Astrocyte (in vitro differentiated cells and primary cell): ENCODE data around the gene NTN3. TPM values are rescaled to one million over a fixed set of nuclear protein-coding genes. Genes with fewer than 3 reads are reported as not detected.

Experiments used
- DNase-seq: peaks from one replicate; pipeline ENCODE4 v3.0.0-alpha.2; 2010; ENCODE audit warnings: low read depth
- FAIRE-seq: peaks from 2 replicates; lab custom pipeline; 2011; peaks lifted over from hg19 to GRCh38; lab: Jason Lieb, UNC
- H2AFZ ChIP-seq: 2 replicates; pipeline ENCODE4 v1.6.0; 2012; ENCODE audit warnings: low read depth, low read length, inconsistent platforms
- H3K27ac ChIP-seq: 2 replicates; pipeline ENCODE4 v1.5.1; 2011; ENCODE audit warnings: low read depth, low read length, inconsistent platforms
- H3K27me3 ChIP-seq: 2 replicates; pipeline ENCODE4 v1.6.0; 2011; ENCODE audit warnings: low read length, inconsistent platforms; ENCODE audit not compliant: insufficient read depth
- H3K36me3 ChIP-seq: 2 replicates; pipeline ENCODE4 v1.5.1; 2011; ENCODE audit warnings: low read length, inconsistent platforms; ENCODE audit not compliant: insufficient read depth
- H3K4me1 ChIP-seq: 2 replicates; pipeline ENCODE4 v1.5.1; 2011; ENCODE audit warnings: low read length, inconsistent platforms; ENCODE audit not compliant: insufficient read depth
- H3K4me2 ChIP-seq: 2 replicates; pipeline ENCODE4 v1.6.0; 2012; ENCODE audit warnings: low read length, inconsistent platforms
- H3K4me3 ChIP-seq: 2 replicates; pipeline ENCODE4 v1.5.1; 2011; ENCODE audit warnings: low read depth, mild to moderate bottlenecking, low read length, inconsistent platforms; ENCODE audit not compliant: insufficient read depth
- H3K79me2 ChIP-seq: 2 replicates; pipeline ENCODE4 v1.6.0; 2012; ENCODE audit warnings: mild to moderate bottlenecking, low read length, inconsistent platforms; ENCODE audit not compliant: insufficient read depth
- H3K9ac ChIP-seq: 2 replicates; pipeline ENCODE4 v1.6.0; 2012; ENCODE audit warnings: mild to moderate bottlenecking, low read length, inconsistent platforms
- H3K9me3 ChIP-seq: 2 replicates; pipeline ENCODE4 v1.5.1; 2012; ENCODE audit warnings: low read depth, mild to moderate bottlenecking, low read length, inconsistent platforms; ENCODE audit not compliant: insufficient read depth
- H4K20me1 ChIP-seq: 2 replicates; pipeline ENCODE4 v1.6.0; 2012; ENCODE audit warnings: low read length, inconsistent platforms; ENCODE audit not compliant: insufficient read depth
- H3K27ac Mint-ChIP-seq: one replicate; pipeline ENCODE4 v1.8.0; 2021; ENCODE audit warnings: mild to moderate bottlenecking, mixed read lengths; ENCODE audit not compliant: unreplicated experiment
- H3K27me3 Mint-ChIP-seq: one replicate; pipeline ENCODE4 v1.8.0; 2021; ENCODE audit warnings: low read depth, mixed read lengths; ENCODE audit not compliant: unreplicated experiment
- H3K36me3 Mint-ChIP-seq: one replicate; pipeline ENCODE4 v1.8.0; 2021; ENCODE audit warnings: low read depth, mixed read lengths; ENCODE audit not compliant: unreplicated experiment
- H3K4me1 Mint-ChIP-seq: one replicate; pipeline ENCODE4 v1.8.0; 2021; ENCODE audit warnings: low read depth, mixed read lengths; ENCODE audit not compliant: unreplicated experiment
- H3K4me3 Mint-ChIP-seq: one replicate; pipeline ENCODE4 v1.8.0; 2021; ENCODE audit warnings: mild to moderate bottlenecking, moderate library complexity, mixed read lengths; ENCODE audit not compliant: unreplicated experiment
- H3K9me3 Mint-ChIP-seq: one replicate; pipeline ENCODE4 v1.8.0; 2021; ENCODE audit warnings: mild to moderate bottlenecking, mixed read lengths; ENCODE audit not compliant: unreplicated experiment
- EZH2 ChIP-seq: IDR thresholded peaks from 2 replicates; pipeline ENCODE4 v1.6.1; 2012; ENCODE audit warnings: mild to moderate bottlenecking, low read length, inconsistent platforms; ENCODE audit not compliant: insufficient read depth
- total RNA-seq: library from RNA; stranded (reverse); gene quantifications from 2 replicates; pipeline ENCODE4 v1.2.1, GENCODE V29; 2021
- TF ChIP-seq, protein P1 (sequence below): IDR thresholded peaks from 2 replicates; pipeline ENCODE4 v1.5.1; 2011; ENCODE audit warnings: low read depth, mild to moderate bottlenecking, inconsistent platforms, low read length, moderate library complexity; ENCODE audit not compliant: insufficient read depth

Gene NTN3
- total RNA-seq, 1 donor from 2014 or later: 1.1 TPM

DNA sequence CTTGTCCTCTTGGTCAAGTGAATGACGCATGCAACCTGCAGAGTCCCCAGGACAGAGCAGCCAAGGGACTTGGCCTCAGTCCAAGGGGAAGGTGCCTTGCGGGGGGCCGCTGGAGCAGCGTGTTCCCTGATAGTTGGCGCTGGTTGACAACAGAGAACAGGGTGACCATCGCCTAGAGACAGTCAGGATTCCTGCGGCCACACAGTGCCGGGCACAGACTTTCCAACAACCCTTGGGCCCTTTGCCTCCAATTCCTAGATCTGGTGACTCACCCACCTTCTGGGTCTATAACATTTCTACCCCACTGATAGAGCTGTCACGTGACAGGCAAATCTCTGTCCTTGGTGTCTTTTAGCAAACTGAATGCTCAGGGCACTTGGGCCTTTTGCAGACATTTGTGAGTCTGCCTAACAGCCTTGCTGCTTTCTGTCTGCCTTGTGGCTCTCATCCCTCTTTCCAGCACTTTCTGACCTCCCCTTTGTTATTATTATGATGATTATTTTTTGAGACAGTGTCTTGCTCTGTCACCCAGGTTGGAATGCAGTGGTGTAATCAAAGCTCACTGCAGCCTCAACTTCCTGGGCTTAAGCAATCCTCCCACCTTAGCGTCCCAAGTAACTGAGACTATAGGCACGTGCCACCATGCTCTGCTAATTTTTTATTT lies 23.0 kb upstream of the NTN3 start:
- Mint-ChIP-seq H3K9me3 (no peaks in the 10 kb centered on the region), H3K27me3 (no peaks in the 10 kb centered on the region), H3K4me1 (no peaks in the 10 kb centered on the region), H3K27ac (no peak overlapping the region), H3K36me3 (peaks cover 8% of the 10 kb centered on the region), H3K4me3 (no peak overlapping the region)
- H3K27me3 ChIP-seq: no peaks in the 10 kb centered on the region
- no peak overlapping the region for H2AFZ ChIP-seq
- H3K4me2 ChIP-seq: no peak overlapping the region
- no peak for DNase-seq
- no peak overlapping the region for H3K9ac ChIP-seq
- peaks cover 24% of the 10 kb centered on the region for H3K36me3 ChIP-seq
- TF ChIP-seq, protein P1, sequence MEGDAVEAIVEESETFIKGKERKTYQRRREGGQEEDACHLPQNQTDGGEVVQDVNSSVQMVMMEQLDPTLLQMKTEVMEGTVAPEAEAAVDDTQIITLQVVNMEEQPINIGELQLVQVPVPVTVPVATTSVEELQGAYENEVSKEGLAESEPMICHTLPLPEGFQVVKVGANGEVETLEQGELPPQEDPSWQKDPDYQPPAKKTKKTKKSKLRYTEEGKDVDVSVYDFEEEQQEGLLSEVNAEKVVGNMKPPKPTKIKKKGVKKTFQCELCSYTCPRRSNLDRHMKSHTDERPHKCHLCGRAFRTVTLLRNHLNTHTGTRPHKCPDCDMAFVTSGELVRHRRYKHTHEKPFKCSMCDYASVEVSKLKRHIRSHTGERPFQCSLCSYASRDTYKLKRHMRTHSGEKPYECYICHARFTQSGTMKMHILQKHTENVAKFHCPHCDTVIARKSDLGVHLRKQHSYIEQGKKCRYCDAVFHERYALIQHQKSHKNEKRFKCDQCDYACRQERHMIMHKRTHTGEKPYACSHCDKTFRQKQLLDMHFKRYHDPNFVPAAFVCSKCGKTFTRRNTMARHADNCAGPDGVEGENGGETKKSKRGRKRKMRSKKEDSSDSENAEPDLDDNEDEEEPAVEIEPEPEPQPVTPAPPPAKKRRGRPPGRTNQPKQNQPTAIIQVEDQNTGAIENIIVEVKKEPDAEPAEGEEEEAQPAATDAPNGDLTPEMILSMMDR: no peak
- H3K4me3 ChIP-seq: no peak overlapping the region
- H4K20me1 ChIP-seq: peaks cover 14% of the 10 kb centered on the region
- H3K9me3 ChIP-seq: no peaks in the 10 kb centered on the region
- H3K27ac ChIP-seq: no peak overlapping the region
- H3K4me1 ChIP-seq: peaks cover 4% of the 10 kb centered on the region
- no peaks in the 10 kb centered on the region for H3K79me2 ChIP-seq
- FAIRE-seq: no peak

DNA sequence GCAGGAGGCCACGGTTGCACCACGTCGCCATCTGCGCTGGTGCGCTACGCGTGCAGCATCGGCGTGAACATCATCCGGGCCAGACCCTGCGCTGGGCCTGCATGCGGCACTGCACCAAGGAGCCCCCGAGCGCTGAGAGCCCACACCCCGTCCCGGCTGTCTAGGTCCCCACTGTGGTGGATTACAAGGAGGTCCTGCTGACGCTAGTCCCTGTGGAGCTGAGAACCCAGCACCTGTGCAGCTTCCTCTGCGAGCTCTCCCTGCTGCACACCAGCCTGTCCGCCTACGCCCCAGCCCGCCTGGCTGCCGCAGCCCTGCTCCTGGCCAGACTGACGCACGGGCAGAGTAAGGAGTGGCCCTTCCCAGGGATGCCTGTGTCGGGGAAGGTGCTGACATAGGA lies 22.0 kb upstream of the NTN3 start:
- FAIRE-seq (no peak), DNase-seq (no peak)
- peaks cover 26% of the 10 kb centered on the region for H3K36me3 ChIP-seq

DNA sequence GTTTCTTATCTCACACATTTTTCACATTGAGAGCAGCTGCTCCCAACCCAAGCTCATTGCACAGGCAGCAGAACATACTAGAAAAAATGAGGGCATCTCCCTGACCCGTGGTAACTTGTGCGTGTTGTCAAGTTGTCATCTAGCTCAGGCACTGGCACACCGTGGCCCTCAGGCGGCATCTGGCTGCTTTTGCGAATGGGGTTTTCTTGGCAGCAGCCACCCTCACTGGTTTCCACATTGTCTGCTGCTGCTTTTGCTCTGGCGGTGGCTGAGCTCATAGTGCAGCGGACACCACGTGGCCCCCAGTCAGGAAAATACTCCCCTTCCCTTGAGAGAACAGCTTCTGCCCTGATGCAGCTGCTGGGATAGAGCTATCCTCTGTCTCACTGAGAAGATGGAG lies 20.6 kb upstream of the NTN3 start:
- H3K4me1 ChIP-seq: peaks cover 4% of the 10 kb centered on the region
- no peaks in the 10 kb centered on the region for H3K9me3 ChIP-seq
- no peaks in the 10 kb centered on the region for H3K4me1 Mint-ChIP-seq
- H3K27ac ChIP-seq: no peak overlapping the region
- H3K27me3 ChIP-seq: no peaks in the 10 kb centered on the region
- peaks cover 14% of the 10 kb centered on the region for H4K20me1 ChIP-seq
- H3K9ac ChIP-seq: no peak overlapping the region
- no peak overlapping the region for H3K27ac Mint-ChIP-seq
- H2AFZ ChIP-seq: no peak overlapping the region
- FAIRE-seq (no peak), DNase-seq (no peak)
- no peak overlapping the region for H3K4me3 ChIP-seq
- no peak overlapping the region for H3K4me3 Mint-ChIP-seq
- no peaks in the 10 kb centered on the region for H3K27me3 Mint-ChIP-seq
- no peaks in the 10 kb centered on the region for H3K9me3 Mint-ChIP-seq
- H3K79me2 ChIP-seq: no peaks in the 10 kb centered on the region
- H3K36me3 ChIP-seq: peaks cover 18% of the 10 kb centered on the region
- peaks cover 14% of the 10 kb centered on the region for H3K36me3 Mint-ChIP-seq
- H3K4me2 ChIP-seq: no peak overlapping the region
- TF ChIP-seq, protein P1: no peak
- TF ChIP-seq EZH2: no peak

More for the DNA sequence above, 22.0 kb upstream of the NTN3 start:
- Histone ChIP-seq H4K20me1 (peaks cover 14% of the 10 kb centered on the region), H3K27ac (no peak overlapping the region), H3K79me2 (no peaks in the 10 kb centered on the region), H3K9ac (no peak overlapping the region), H3K4me1 (peaks cover 4% of the 10 kb centered on the region), H3K9me3 (no peaks in the 10 kb centered on the region), H2AFZ (no peak overlapping the region), H3K4me3 (no peak overlapping the region), H3K27me3 (no peaks in the 10 kb centered on the region), H3K4me2 (no peak overlapping the region)
- H3K9me3 Mint-ChIP-seq: no peaks in the 10 kb centered on the region
- no peak overlapping the region for H3K4me3 Mint-ChIP-seq
- H3K36me3 Mint-ChIP-seq: peaks cover 14% of the 10 kb centered on the region
- TF ChIP-seq, protein P1: no peak
- no peak for TF ChIP-seq EZH2
- H3K27me3 Mint-ChIP-seq: no peaks in the 10 kb centered on the region
- H3K27ac Mint-ChIP-seq: no peak overlapping the region
- no peaks in the 10 kb centered on the region for H3K4me1 Mint-ChIP-seq
